Sigmoid colon (tissue), 7 donors: ENCODE measurements around the gene POLR2H. TPM values are rescaled to one million over a fixed set of nuclear protein-coding genes. Genes with fewer than 3 reads are reported as not detected.

Experiments
- DNase-seq: peaks from one replicate; pipeline ENCODE4 v3.0.0-alpha.2; 2019
- H3K27ac ChIP-seq, 4 donors: fragments of 200-600 bp; sonication (generic); one replicate each; pipeline ENCODE4 v1.5.1; 2016 to 2019; ENCODE audit warnings: mild to moderate bottlenecking in 1 of 4
- H3K27me3 ChIP-seq, 3 donors: fragments of 200-600 bp; sonication (generic); one replicate each; pipeline ENCODE4 v1.5.1; 2019; ENCODE audit warnings: mild to moderate bottlenecking in 1 of 3
- H3K36me3 ChIP-seq, 4 donors: fragments of 200-600 bp; sonication (generic); one replicate each; pipeline ENCODE4 v1.5.1; 2016 to 2019
- H3K4me1 ChIP-seq, 4 donors: fragments of 200-600 bp; sonication (generic); one replicate each; pipeline ENCODE4 v1.5.1; 2017 to 2019
- H3K4me3 ChIP-seq, 4 donors: fragments of 200-600 bp; sonication (generic); one replicate each; pipeline ENCODE4 v1.5.1; 2017 to 2019; ENCODE audit warnings: mild to moderate bottlenecking in 2 of 4, moderate library complexity in 1 of 4
- H3K9me3 ChIP-seq, 4 donors: fragments of 200-600 bp in 3 of 4; sonication (generic) in 3 of 4; one replicate each; pipeline versions ENCODE4 v1.5.1 to v1.6.1; 2013 to 2019
- EP300 ChIP-seq, 4 donors: sonication (generic); formaldehyde crosslinking; IDR thresholded peaks; one replicate each; pipeline ENCODE4 v1.6.1; 2017; ENCODE audit warnings: antibody characterized with exemption in 4 of 4
- POLR2A ChIP-seq, 2 donors: fragments of 450-650 bp; IDR thresholded peaks; one replicate each; pipeline ENCODE4 v1.6.1; 2016; ENCODE audit warnings: antibody characterized with exemption in 2 of 2, mild to moderate bottlenecking in 2 of 2, moderate library complexity in 2 of 2
- POLR2AphosphoS5 ChIP-seq, 4 donors: sonication (generic); formaldehyde crosslinking; IDR thresholded peaks; one replicate each; pipeline ENCODE4 v1.6.1; 2017; ENCODE audit warnings: antibody characterized with exemption in 4 of 4
- WGBS, 2 donors: extraction: QIAGEN DNeasy Blood & Tissue Kit; methylation state at CpG; one replicate each; pipeline ENCODE4 v1.1.7; 2013; 5-methylcytosine and 5-hydroxymethylcytosine counted together
- intact Hi-C: fragments of 100-400 bp; cut with DNase I; formaldehyde crosslinking; loops from one replicate; pipeline ENCODE4 v1.15.1; 2023
- polyA plus RNA-seq, 3 donors: library from polyadenylated mRNA; stranded (reverse); fragments of 200-250 nt; gene quantifications; one replicate each; pipeline ENCODE4 v1.2.3, GENCODE V29; 2013
- total RNA-seq, 4 donors: library from RNA; depleted of rRNA; stranded (reverse); fragments of >200 nt; gene quantifications; one replicate each; pipeline ENCODE4 v1.1.0, GENCODE V29; 2016
- TF ChIP-seq, protein P1 (sequence below), 4 experiments: fragments of 450-650 bp in 3 of 4; fragments of 200-600 bp in 1 of 4; IDR thresholded peaks; one replicate each; pipeline ENCODE4 v1.5.1; 2016 to 2019; ENCODE audit warnings: antibody characterized with exemption in 4 of 4, mild to moderate bottlenecking in 3 of 4, moderate library complexity in 2 of 4
- donor health status: healthy with polysubstance abuse.
- donor health status: Bipolar disorder and iron deficiency.
- donor health status: healthy.

Gene POLR2H
- total and polyA plus RNA-seq, 7 donors, result 53.2 to 162 (median 92.5) TPM

DNA sequence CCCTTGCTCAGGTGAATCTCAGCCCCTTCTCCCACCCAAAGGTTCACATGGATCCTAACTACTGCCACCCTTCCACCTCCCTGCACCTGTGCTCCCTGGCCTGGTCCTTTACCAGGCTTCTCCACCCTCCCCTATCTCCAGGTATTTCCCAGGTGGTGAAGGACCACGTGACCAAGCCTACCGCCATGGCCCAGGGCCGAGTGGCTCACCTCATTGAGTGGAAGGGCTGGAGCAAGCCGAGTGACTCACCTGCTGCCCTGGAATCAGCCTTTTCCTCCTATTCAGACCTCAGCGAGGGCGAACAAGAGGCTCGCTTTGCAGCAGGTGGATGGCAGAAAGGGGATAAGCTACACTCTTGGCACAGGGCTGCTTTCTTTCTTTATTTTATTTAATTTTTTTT lies 19.6 kb upstream of the POLR2H start:
- intact Hi-C loops, result loop anchor here (5.0 kb wide), 1 partner anchor 40 kb away; no protein-coding TSS in a partner anchor
- no peak for DNase-seq
- TF ChIP-seq EP300 (IDR thresholded peaks at IDR 0.05), result no peak
- H3K9me3 ChIP-seq, result no peaks in the 10 kb centered on the region
- H3K4me1 ChIP-seq, result peaks cover 3 to 46% (median 34%) of the 10 kb centered on the region in 4 donors
- 84 to 92% methylated on average over 7 of the region's 7 CpGs for WGBS, 2 donors
- no peaks in the 10 kb centered on the region for H3K27me3 ChIP-seq
- H3K36me3 ChIP-seq, result peaks cover 25 to 44% (median 38%) of the 10 kb centered on the region in 4 donors
- H3K4me3 ChIP-seq, result no peak overlapping the region
- no peak overlapping the region for H3K27ac ChIP-seq

DNA sequence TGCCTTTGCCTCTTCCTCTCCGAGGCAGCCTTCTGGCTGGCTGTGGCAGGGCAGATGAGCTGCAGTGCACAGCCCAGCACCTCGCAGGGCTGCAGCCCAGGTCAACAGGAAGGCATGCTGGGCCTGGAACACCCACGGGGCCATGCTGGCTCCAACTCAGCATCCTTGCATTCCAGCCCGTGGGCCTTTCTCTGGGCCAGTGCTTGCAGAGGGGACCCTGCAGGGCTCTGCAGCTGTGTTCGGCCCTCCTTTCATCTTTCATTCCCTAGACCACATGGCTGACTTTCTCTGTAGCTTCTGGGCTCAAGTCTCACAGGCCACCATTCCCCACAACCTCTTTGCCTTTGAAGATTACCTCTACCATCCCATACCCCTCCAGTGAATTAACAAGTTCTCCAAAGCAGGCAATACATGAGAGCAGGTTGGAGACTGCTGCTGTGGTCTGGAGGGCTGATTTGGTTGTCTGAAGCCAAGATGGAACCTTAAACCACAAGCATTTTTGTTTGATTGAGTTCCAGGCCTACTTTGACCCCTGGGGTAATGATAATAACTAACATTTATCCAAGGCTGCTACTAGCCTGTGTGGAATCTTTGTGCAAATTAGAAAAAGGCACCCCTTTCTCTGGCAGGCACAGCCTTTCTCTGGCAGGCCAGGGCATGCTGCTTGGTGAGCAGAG lies 18.2 kb upstream of the POLR2H start:
- no peaks in the 10 kb centered on the region for H3K27me3 ChIP-seq
- intact Hi-C loops, result loop anchor here (5.0 kb wide), 1 partner anchor 41 kb away; no protein-coding TSS in a partner anchor
- TF ChIP-seq POLR2A (IDR thresholded peaks at IDR 0.05) (no peak), EP300 (IDR thresholded peaks at IDR 0.05) (no peak), POLR2AphosphoS5 (IDR thresholded peaks at IDR 0.05) (no peak)
- TF ChIP-seq, protein P1, sequence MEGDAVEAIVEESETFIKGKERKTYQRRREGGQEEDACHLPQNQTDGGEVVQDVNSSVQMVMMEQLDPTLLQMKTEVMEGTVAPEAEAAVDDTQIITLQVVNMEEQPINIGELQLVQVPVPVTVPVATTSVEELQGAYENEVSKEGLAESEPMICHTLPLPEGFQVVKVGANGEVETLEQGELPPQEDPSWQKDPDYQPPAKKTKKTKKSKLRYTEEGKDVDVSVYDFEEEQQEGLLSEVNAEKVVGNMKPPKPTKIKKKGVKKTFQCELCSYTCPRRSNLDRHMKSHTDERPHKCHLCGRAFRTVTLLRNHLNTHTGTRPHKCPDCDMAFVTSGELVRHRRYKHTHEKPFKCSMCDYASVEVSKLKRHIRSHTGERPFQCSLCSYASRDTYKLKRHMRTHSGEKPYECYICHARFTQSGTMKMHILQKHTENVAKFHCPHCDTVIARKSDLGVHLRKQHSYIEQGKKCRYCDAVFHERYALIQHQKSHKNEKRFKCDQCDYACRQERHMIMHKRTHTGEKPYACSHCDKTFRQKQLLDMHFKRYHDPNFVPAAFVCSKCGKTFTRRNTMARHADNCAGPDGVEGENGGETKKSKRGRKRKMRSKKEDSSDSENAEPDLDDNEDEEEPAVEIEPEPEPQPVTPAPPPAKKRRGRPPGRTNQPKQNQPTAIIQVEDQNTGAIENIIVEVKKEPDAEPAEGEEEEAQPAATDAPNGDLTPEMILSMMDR (IDR thresholded peaks at IDR 0.05), result no peak
- no peak for DNase-seq
- no peak overlapping the region for H3K4me3 ChIP-seq
- H3K27ac ChIP-seq, result no peak overlapping the region
- 86 to 90% methylated on average over 5 of the region's 5 CpGs for WGBS, 2 donors
- H3K4me1 ChIP-seq, result peaks cover 0 to 32% (median 20%) of the 10 kb centered on the region in 4 donors
- H3K9me3 ChIP-seq, result no peaks in the 10 kb centered on the region
- H3K36me3 ChIP-seq, result peaks cover 25 to 44% (median 38%) of the 10 kb centered on the region in 4 donors

DNA sequence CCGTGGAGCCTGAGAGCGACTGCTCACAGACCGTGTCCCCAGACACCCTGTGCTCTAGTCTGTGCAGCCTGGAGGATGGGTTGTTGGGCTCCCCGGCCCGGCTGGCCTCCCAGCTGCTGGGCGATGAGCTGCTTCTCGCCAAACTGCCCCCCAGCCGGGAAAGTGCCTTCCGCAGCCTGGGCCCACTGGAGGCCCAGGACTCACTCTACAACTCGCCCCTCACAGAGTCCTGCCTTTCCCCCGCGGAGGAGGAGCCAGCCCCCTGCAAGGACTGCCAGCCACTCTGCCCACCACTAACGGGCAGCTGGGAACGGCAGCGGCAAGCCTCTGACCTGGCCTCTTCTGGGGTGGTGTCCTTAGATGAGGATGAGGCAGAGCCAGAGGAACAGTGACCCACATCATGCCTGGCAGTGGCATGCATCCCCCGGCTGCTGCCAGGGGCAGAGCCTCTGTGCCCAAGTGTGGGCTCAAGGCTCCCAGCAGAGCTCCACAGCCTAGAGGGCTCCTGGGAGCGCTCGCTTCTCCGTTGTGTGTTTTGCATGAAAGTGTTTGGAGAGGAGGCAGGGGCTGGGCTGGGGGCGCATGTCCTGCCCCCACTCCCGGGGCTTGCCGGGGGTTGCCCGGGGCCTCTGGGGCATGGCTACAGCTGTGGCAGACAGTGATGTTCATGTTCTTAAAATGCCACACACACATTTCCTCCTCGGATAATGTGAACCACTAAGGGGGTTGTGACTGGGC lies 16.8 kb upstream of the POLR2H start:
- TF ChIP-seq EP300 (IDR thresholded peaks at IDR 0.05) (no peak), POLR2AphosphoS5 (IDR thresholded peaks at IDR 0.05) (no peak), POLR2A (IDR thresholded peaks at IDR 0.05) (no peak)
- TF ChIP-seq, protein P1 (IDR thresholded peaks at IDR 0.05), result no peak
- H3K4me3 ChIP-seq, result no peak overlapping the region
- peaks cover 0 to 18% (median 6%) of the 10 kb centered on the region in 4 donors for H3K4me1 ChIP-seq
- H3K27me3 ChIP-seq, result no peaks in the 10 kb centered on the region
- peaks cover 25 to 44% (median 38%) of the 10 kb centered on the region in 4 donors for H3K36me3 ChIP-seq
- H3K27ac ChIP-seq, result peak overlapping the region in 3 of 4 donors; percentile 1 to 48 (median 46)
- WGBS, 2 donors, result 88 to 91% methylated on average over 24 of the region's 24 CpGs
- no peaks in the 10 kb centered on the region for H3K9me3 ChIP-seq
- intact Hi-C loops, result loop anchor here (5.0 kb wide), 1 partner anchor 42 kb away; no protein-coding TSS in a partner anchor
- DNase-seq, result no peak

DNA sequence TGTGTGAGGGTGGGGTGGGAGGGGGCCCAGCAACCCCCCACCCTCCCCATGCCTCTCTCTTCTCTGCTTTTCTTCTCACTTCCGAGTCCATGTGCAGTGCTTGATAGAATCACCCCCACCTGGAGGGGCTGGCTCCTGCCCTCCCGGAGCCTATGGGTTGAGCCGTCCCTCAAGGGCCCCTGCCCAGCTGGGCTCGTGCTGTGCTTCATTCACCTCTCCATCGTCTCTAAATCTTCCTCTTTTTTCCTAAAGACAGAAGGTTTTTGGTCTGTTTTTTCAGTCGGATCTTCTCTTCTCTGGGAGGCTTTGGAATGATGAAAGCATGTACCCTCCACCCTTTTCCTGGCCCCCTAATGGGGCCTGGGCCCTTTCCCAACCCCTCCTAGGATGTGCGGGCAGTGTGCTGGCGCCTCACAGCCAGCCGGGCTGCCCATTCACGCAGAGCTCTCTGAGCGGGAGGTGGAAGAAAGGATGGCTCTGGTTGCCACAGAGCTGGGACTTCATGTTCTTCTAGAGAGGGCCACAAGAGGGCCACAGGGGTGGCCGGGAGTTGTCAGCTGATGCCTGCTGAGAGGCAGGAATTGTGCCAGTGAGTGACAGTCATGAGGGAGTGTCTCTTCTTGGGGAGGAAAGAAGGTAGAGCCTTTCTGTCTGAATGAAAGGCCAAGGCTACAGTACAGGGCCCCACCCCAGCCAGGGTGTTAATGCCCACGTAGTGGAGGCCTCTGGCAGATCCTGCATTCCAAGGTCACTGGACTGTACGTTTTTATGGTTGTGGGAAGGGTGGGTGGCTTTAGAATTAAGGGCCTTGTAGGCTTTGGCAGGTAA lies 16.0 kb upstream of the POLR2H start:
- 33 to 58% methylated on average over 14 of the region's 14 CpGs for WGBS, 2 donors
- peaks cover 25 to 44% (median 38%) of the 10 kb centered on the region in 4 donors for H3K36me3 ChIP-seq
- no peak overlapping the region for H3K4me3 ChIP-seq
- peak overlapping the region; percentile 1 to 48 (median 32) for H3K27ac ChIP-seq
- intact Hi-C loops, result no loop called here
- peak in 1 of 4 donors; percentile 16 for TF ChIP-seq POLR2AphosphoS5 (IDR thresholded peaks at IDR 0.05)
- no peak for TF ChIP-seq EP300 (IDR thresholded peaks at IDR 0.05)
- TF ChIP-seq POLR2A (IDR thresholded peaks at IDR 0.05), result no peak
- TF ChIP-seq, protein P1 (IDR thresholded peaks at IDR 0.05), result peak in 3 of 4 experiments; percentile 14 to 27 (median 20)
- H3K4me1 ChIP-seq, result peaks cover 0 to 20% (median 4%) of the 10 kb centered on the region in 4 donors
- no peaks in the 10 kb centered on the region for H3K27me3 ChIP-seq
- H3K9me3 ChIP-seq, result no peaks in the 10 kb centered on the region
- DNase-seq, result no peak
